B cell (primary cell): ENCODE results near the gene SLC9A9. TPM values are rescaled to one million over a fixed set of nuclear protein-coding genes. Genes with fewer than 3 reads are reported as not detected.

ENCODE experiments used
- ATAC-seq: fragments of 200-7000 bp; cut with Tn5 transposase; one replicate; pipeline ENCODE4 v1.10.0; 2021; ENCODE audit warnings: low read depth, mild to moderate bottlenecking, moderate number of reproducible peaks, moderate library complexity
- CTCF ChIA-PET: fragments of 350-600 bp; sonication (Branson Sonifier 250); formaldehyde crosslinking; loops from one replicate; lab custom pipeline; 2021; ENCODE audit warnings: antibody characterized with exemption, inconsistent platforms; lab: Charles Lee
- POLR2A ChIA-PET: fragments of 350-600 bp; sonication (Branson Sonifier 250); formaldehyde crosslinking; loops from one replicate; lab custom pipeline; 2021; ENCODE audit warnings: antibody characterized with exemption; lab: Charles Lee
- DNase-seq: peaks from one replicate; pipeline ENCODE4 v3.0.0; 2013
- H2AFZ ChIP-seq: 2 replicates; pipeline ENCODE4 v1.6.1; 2012; ENCODE audit warnings: mild to moderate bottlenecking, low read depth, low read length; ENCODE audit not compliant: insufficient read depth, poor library complexity, severe bottlenecking
- H3K27ac ChIP-seq, 2 donors: 1 replicate in 1 of 2; 2 replicates in 1 of 2; pipeline ENCODE4 v1.5.1; 2012 to 2013; ENCODE audit warnings: low read length in 2 of 2, mild to moderate bottlenecking in 2 of 2, moderate library complexity in 1 of 2
- H3K27me3 ChIP-seq, 4 experiments: fragments of 200-600 bp in 1 of 4; sonication (generic) in 1 of 4; replicated peaks in 1 of 4; 1 replicate in 2 of 4; 2 replicates in 2 of 4; pipeline versions ENCODE4 v1.6.1 to v1.7.0; 2013 to 2016; ENCODE audit warnings: low read length in 3 of 4, mild to moderate bottlenecking in 2 of 4, mixed read lengths in 1 of 4, moderate library complexity in 1 of 4; ENCODE audit not compliant: insufficient read depth in 4 of 4, control insufficient read depth in 3 of 4; ENCODE audit errors: control extremely low read depth in 1 of 4
- H3K36me3 ChIP-seq, 2 experiments: replicated peaks in 1 of 2; 1 replicate in 1 of 2; 2 replicates in 1 of 2; pipeline versions ENCODE4 v1.6.1 to v1.7.1; 2013; ENCODE audit warnings: low read length in 1 of 2; ENCODE audit not compliant: insufficient read depth in 2 of 2, control insufficient read depth in 1 of 2; ENCODE audit errors: control extremely low read depth in 1 of 2, extremely low read depth in 1 of 2
- H3K4me1 ChIP-seq, 2 donors: fragments of 200-600 bp in 1 of 2; sonication (generic) in 1 of 2; 1 replicate in 1 of 2; 2 replicates in 1 of 2; pipeline versions ENCODE4 v1.5.1 to v1.6.1; 2013 to 2017; ENCODE audit warnings: low read length in 2 of 2; ENCODE audit not compliant: control insufficient read depth in 2 of 2, insufficient read depth in 2 of 2
- H3K4me2 ChIP-seq: replicated peaks from 2 replicates; pipeline ENCODE3; 2012; ENCODE audit warnings: mild to moderate bottlenecking, low read depth, low read length; ENCODE audit not compliant: poor library complexity, severe bottlenecking
- H3K4me3 ChIP-seq, 5 experiments: fragments of 200-600 bp in 1 of 5; sonication (generic) in 1 of 5; 1 replicate in 3 of 5; 2 replicates in 2 of 5; pipeline versions ENCODE4 v1.5.1 to v1.7.0; 2011 to 2016; ENCODE audit warnings: low read length in 4 of 5, mild to moderate bottlenecking in 4 of 5, low read depth in 2 of 5, control low read depth in 1 of 5, moderate library complexity in 1 of 5; ENCODE audit not compliant: insufficient read depth in 1 of 5; ENCODE audit errors: control extremely low read depth in 1 of 5, extremely low read depth in 1 of 5
- H3K79me2 ChIP-seq: fragments of 200-600 bp; sonication (generic); one replicate; pipeline ENCODE4 v1.6.0; 2016; ENCODE audit warnings: low read length; ENCODE audit not compliant: control insufficient read depth, insufficient read depth
- H3K9ac ChIP-seq: fragments of 200-600 bp; sonication (generic); 2 replicates; pipeline ENCODE4 v1.6.1; 2017; ENCODE audit warnings: mild to moderate bottlenecking, low read length, moderate library complexity
- H3K9me3 ChIP-seq, 3 donors: one replicate each; pipeline versions ENCODE4 v1.6.1 to v1.7.1; 2013; ENCODE audit warnings: low read length in 2 of 3; ENCODE audit not compliant: control insufficient read depth in 2 of 3, insufficient read depth in 1 of 3; ENCODE audit errors: control extremely low read depth in 1 of 3
- H4K20me1 ChIP-seq: 2 replicates; pipeline ENCODE4 v1.6.0; 2012; ENCODE audit warnings: mild to moderate bottlenecking, low read length; ENCODE audit not compliant: insufficient read depth, control insufficient read depth, poor library complexity, severe bottlenecking
- H3K27ac Mint-ChIP-seq: one replicate; pipeline ENCODE4 v1.8.0; 2021; ENCODE audit warnings: mixed read lengths
- H3K27me3 Mint-ChIP-seq: one replicate; pipeline ENCODE4 v1.8.0; 2021; ENCODE audit warnings: mixed read lengths
- H3K4me1 Mint-ChIP-seq: one replicate; pipeline ENCODE4 v1.8.0; 2021; ENCODE audit warnings: mixed read lengths
- H3K4me3 Mint-ChIP-seq: one replicate; pipeline ENCODE4 v1.8.0; 2021; ENCODE audit warnings: mixed read lengths
- H3K9me3 Mint-ChIP-seq: one replicate; pipeline ENCODE4 v1.8.0; 2022; ENCODE audit warnings: mixed read lengths; ENCODE audit not compliant: insufficient read depth
- CTCF ChIP-seq: fragments of 200-600 bp; IDR thresholded peaks from one replicate; pipeline ENCODE4 v1.8.0; 2022; ENCODE audit warnings: antibody characterized with exemption, mild to moderate bottlenecking
- EZH2 ChIP-seq: IDR thresholded peaks from 2 replicates; pipeline ENCODE4 v1.6.1; 2012; ENCODE audit warnings: borderline replicate concordance, low read depth, mild to moderate bottlenecking, moderate library complexity, low read length; ENCODE audit not compliant: insufficient read depth, poor library complexity, severe bottlenecking
- WGBS: methylation state at CpG from one replicate; pipeline ENCODE4 v1.1.5; 2013; ENCODE audit warnings: missing lambda C conversion rate; ENCODE audit not compliant: insufficient coverage; 5-methylcytosine and 5-hydroxymethylcytosine counted together
- intact Hi-C: fragments of 100-400 bp; cut with micrococcal nuclease; formaldehyde crosslinking; loops from one replicate; pipeline ENCODE4 v1.10.0; 2022
- polyA plus RNA-seq: library from polyadenylated mRNA; depleted of rRNA; stranded (reverse); fragments of >200 nt; gene quantifications from 2 replicates; pipeline ENCODE4 v1.2.3, GENCODE V29; 2012
- total RNA-seq, 2 donors: library from RNA; stranded (reverse); fragments of 120-200 nt in 1 of 2; gene quantifications; 1 replicate in 1 of 2; 2 replicates in 1 of 2; pipeline versions ENCODE4 v1.2.3 to v1.2.4, GENCODE V29; 2013 to 2022

Gene SLC9A9
- total and polyA plus RNA-seq, 2 donors (not counting 1 experiment from before 2014, with no cell fraction given): 7.7 to 17.3 TPM

GRCh38 chr3:143413372-143413771 lies 434.9 kb downstream of the SLC9A9 start:
- H4K20me1 ChIP-seq: no peaks in the 10 kb centered on the region
- Mint-ChIP-seq H3K4me3 (no peak overlapping the region), H3K4me1 (peaks cover 42% of the 10 kb centered on the region), H3K9me3 (no peaks in the 10 kb centered on the region), H3K27me3 (no peaks in the 10 kb centered on the region), H3K27ac (no peak overlapping the region)
- peak overlapping the region; percentile 9 for H3K9ac ChIP-seq
- TF ChIP-seq EZH2: no peak
- no peak for TF ChIP-seq CTCF
- no peak overlapping the region for H2AFZ ChIP-seq
- DNase-seq (no peak), ATAC-seq (no peak)
- 13% methylated on average over 2 of the region's 4 CpGs for WGBS
- no peak overlapping the region for H3K27ac ChIP-seq
- H3K4me3 ChIP-seq: no peak overlapping the region
- no peaks in the 10 kb centered on the region for H3K36me3 ChIP-seq
- intact Hi-C loops: loop anchor here (5.0 kb wide), 1 partner anchor 94 kb away; no protein-coding TSS in a partner anchor
- H3K79me2 ChIP-seq: no peaks in the 10 kb centered on the region
- POLR2A ChIA-PET: no interaction called here
- CTCF ChIA-PET: no interaction called here
- H3K4me2 ChIP-seq: peak overlapping the region; percentile 48
- H3K4me1 ChIP-seq: peaks cover 24 to 30% of the 10 kb centered on the region in 2 donors
- H3K27me3 ChIP-seq: no peaks in the 10 kb centered on the region
- no peaks in the 10 kb centered on the region for H3K9me3 ChIP-seq

- Mint-ChIP-seq H3K4me1 (peaks cover 42% of the 10 kb centered on the region), H3K27me3 (no peaks in the 10 kb centered on the region), H3K4me3 (no peak overlapping the region), H3K9me3 (no peaks in the 10 kb centered on the region), H3K27ac (no peak overlapping the region)
- TF ChIP-seq EZH2 (no peak), CTCF (no peak)
- ChIA-PET CTCF (no interaction called here), POLR2A (no interaction called here)
- Histone ChIP-seq H3K9me3 (no peaks in the 10 kb centered on the region), H2AFZ (no peak overlapping the region), H4K20me1 (no peaks in the 10 kb centered on the region), H3K27ac (no peak overlapping the region), H3K4me1 (peaks cover 24 to 30% of the 10 kb centered on the region in 2 donors), H3K36me3 (no peaks in the 10 kb centered on the region), H3K4me2 (no peak overlapping the region), H3K4me3 (no peak overlapping the region), H3K79me2 (no peaks in the 10 kb centered on the region), H3K27me3 (no peaks in the 10 kb centered on the region), H3K9ac (no peak overlapping the region)
- WGBS: 77% methylated on average over 3 of the region's 3 CpGs
- intact Hi-C loops: loop anchor here (5.0 kb wide), 1 partner anchor 95 kb away; no protein-coding TSS in a partner anchor
- no peak for DNase-seq
- no peak for ATAC-seq
Observed at GRCh38 chr3:143412084-143412483, 436.2 kb downstream of the SLC9A9 start.
